ENCODE measurements around the gene SIVA1.

DNA sequence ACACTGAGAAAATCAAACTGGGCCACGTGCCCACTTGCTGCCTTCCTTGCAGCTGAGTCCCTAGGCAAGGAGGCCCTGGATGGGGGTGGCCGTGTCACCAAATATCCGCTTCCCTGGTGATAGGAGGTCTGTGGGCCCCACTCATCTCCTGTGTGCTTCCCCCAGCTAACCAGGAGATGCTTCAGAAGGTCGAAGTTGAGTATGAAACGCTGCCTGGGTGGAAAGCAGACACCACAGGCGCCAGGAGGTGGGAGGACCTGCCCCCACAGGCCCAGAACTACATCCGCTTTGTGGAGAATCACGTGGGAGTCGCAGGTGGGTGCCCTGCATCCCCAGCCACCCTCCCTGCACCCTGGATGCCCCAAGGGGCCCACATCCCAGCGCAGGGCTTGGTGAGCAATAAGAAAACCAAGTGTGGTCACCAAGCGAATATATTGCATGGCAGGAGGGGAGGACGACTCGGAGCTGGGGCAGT is 6.8 kb upstream of the SIVA1 start:
- TF ChIP-seq, protein P1, sequence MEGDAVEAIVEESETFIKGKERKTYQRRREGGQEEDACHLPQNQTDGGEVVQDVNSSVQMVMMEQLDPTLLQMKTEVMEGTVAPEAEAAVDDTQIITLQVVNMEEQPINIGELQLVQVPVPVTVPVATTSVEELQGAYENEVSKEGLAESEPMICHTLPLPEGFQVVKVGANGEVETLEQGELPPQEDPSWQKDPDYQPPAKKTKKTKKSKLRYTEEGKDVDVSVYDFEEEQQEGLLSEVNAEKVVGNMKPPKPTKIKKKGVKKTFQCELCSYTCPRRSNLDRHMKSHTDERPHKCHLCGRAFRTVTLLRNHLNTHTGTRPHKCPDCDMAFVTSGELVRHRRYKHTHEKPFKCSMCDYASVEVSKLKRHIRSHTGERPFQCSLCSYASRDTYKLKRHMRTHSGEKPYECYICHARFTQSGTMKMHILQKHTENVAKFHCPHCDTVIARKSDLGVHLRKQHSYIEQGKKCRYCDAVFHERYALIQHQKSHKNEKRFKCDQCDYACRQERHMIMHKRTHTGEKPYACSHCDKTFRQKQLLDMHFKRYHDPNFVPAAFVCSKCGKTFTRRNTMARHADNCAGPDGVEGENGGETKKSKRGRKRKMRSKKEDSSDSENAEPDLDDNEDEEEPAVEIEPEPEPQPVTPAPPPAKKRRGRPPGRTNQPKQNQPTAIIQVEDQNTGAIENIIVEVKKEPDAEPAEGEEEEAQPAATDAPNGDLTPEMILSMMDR (IDR thresholded peaks at IDR 0.05), result no peak
- no peak for TF ChIP-seq POLR2A (IDR thresholded peaks at IDR 0.05)
